MM.1S (cell line): Measurements from ENCODE around the gene HCN1.

Experiments used
- DNase-seq: peaks from one replicate; pipeline ENCODE4 v3.0.0-alpha.2; 2015
- H2AFZ ChIP-seq: fragments of 300-600 bp; sonication (generic); 2 replicates; pipeline ENCODE4 v1.6.0; 2016; ENCODE audit warnings: antibody characterized with exemption, low read length
- H3F3A ChIP-seq: fragments of 300-600 bp; sonication (generic); 2 replicates; pipeline ENCODE4 v1.6.1; 2016; ENCODE audit warnings: mild to moderate bottlenecking, antibody characterized with exemption, low read length, moderate library complexity, mixed read lengths; ENCODE audit not compliant: insufficient read depth
- H3K27ac ChIP-seq: fragments of 300-600 bp; sonication (generic); 2 replicates; pipeline ENCODE4 v1.5.1; 2016; ENCODE audit warnings: mild to moderate bottlenecking, low read length
- H3K27me3 ChIP-seq: fragments of 300-600 bp; sonication (generic); replicated peaks from 2 replicates; pipeline ENCODE4 v1.6.0; 2016; ENCODE audit warnings: low read length; ENCODE audit not compliant: insufficient read depth
- H3K36me3 ChIP-seq: fragments of 300-600 bp; sonication (generic); replicated peaks from 2 replicates; pipeline ENCODE4 v1.6.1; 2016; ENCODE audit warnings: mild to moderate bottlenecking, low read length, mixed read lengths; ENCODE audit not compliant: insufficient read depth
- H3K4me1 ChIP-seq: fragments of 300-600 bp; sonication (generic); 2 replicates; pipeline ENCODE4 v1.6.1; 2016; ENCODE audit warnings: low read length, mixed read lengths
- H3K4me2 ChIP-seq: fragments of 300-600 bp; sonication (generic); 2 replicates; pipeline ENCODE4 v1.6.0; 2016; ENCODE audit warnings: low read depth, low read length
- H3K4me3 ChIP-seq: fragments of 300-600 bp; sonication (generic); 2 replicates; pipeline ENCODE4 v1.5.1; 2016; ENCODE audit warnings: low read length, mixed read lengths
- H3K79me2 ChIP-seq: fragments of 300-600 bp; sonication (generic); 2 replicates; pipeline ENCODE4 v1.6.1; 2016; ENCODE audit warnings: mixed run types, low read length, mixed read lengths
- H3K9ac ChIP-seq: fragments of 300-600 bp; sonication (generic); 2 replicates; pipeline ENCODE4 v1.6.1; 2016; ENCODE audit warnings: low read length, mixed read lengths
- H3K9me2 ChIP-seq: fragments of 300-600 bp; sonication (generic); replicated peaks from 2 replicates; pipeline ENCODE4 v1.6.1; 2016; ENCODE audit warnings: mild to moderate bottlenecking, low read length, mixed read lengths; ENCODE audit not compliant: insufficient read depth
- H3K9me3 ChIP-seq: fragments of 300-600 bp; sonication (generic); replicated peaks from 2 replicates; pipeline ENCODE4 v1.6.1; 2016; ENCODE audit warnings: mild to moderate bottlenecking, low read length, mixed read lengths; ENCODE audit not compliant: insufficient read depth
- H4K20me1 ChIP-seq: fragments of 300-600 bp; sonication (generic); 2 replicates; pipeline ENCODE4 v1.6.1; 2016; ENCODE audit warnings: mild to moderate bottlenecking, low read length, moderate library complexity, mixed read lengths; ENCODE audit not compliant: insufficient read depth
- EZH2 ChIP-seq: fragments of 300-600 bp; sonication (generic); optimal IDR thresholded peaks from 2 replicates; pipeline ENCODE3; 2017; ENCODE audit warnings: low read depth, mild to moderate bottlenecking, antibody characterized with exemption, low read length, mixed read lengths
- EZH2phosphoT487 ChIP-seq: fragments of 300-600 bp; sonication (generic); IDR thresholded peaks from 2 replicates; pipeline ENCODE4 v1.6.1; 2018; ENCODE audit warnings: antibody characterized with exemption, low read length
- TF ChIP-seq, protein P1 (sequence below): fragments of 300-600 bp; sonication (generic); IDR thresholded peaks from 2 replicates; pipeline ENCODE4 v1.5.1; 2016; ENCODE audit warnings: antibody characterized with exemption, low read length, mixed read lengths

The HCN1 gene

DNA sequence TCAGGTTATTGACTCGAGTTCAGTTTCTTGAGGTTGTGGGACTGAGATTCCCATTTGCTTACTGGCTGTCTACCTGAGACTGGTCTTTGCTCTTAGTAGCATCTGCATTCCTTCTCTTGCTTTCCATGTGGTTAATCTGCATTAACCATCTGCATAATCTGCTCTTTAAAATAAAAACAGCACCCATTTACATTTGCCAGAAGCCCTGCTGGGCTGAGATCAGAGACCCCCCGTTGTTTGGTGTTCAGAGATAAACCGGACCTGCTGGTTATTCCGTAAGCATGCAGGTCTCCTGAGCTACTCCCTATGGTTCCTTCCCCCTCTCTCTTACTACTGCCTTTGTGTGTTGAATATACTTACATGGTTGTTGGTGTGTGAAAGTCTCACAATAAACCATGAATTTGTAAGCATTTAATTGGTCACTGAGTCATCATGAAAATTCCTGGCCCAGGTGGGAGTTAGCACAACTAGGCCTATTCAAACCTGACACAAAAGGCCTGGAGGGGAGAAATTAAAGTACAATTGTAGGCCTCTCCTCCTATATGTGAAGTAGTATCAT lies 490.7 kb downstream of the HCN1 start:
- Histone ChIP-seq H2AFZ (no peak overlapping the region), H3K4me2 (no peak overlapping the region), H3K9me2 (no peaks in the 10 kb centered on the region), H3K36me3 (no peaks in the 10 kb centered on the region), H3K79me2 (no peaks in the 10 kb centered on the region), H3K9me3 (no peaks in the 10 kb centered on the region), H3K27ac (no peak overlapping the region), H3K4me3 (no peak overlapping the region), H3K9ac (no peak overlapping the region), H3K27me3 (no peaks in the 10 kb centered on the region), H3F3A (no peaks in the 10 kb centered on the region), H4K20me1 (no peaks in the 10 kb centered on the region), H3K4me1 (no peaks in the 10 kb centered on the region)
- TF ChIP-seq, protein P1, sequence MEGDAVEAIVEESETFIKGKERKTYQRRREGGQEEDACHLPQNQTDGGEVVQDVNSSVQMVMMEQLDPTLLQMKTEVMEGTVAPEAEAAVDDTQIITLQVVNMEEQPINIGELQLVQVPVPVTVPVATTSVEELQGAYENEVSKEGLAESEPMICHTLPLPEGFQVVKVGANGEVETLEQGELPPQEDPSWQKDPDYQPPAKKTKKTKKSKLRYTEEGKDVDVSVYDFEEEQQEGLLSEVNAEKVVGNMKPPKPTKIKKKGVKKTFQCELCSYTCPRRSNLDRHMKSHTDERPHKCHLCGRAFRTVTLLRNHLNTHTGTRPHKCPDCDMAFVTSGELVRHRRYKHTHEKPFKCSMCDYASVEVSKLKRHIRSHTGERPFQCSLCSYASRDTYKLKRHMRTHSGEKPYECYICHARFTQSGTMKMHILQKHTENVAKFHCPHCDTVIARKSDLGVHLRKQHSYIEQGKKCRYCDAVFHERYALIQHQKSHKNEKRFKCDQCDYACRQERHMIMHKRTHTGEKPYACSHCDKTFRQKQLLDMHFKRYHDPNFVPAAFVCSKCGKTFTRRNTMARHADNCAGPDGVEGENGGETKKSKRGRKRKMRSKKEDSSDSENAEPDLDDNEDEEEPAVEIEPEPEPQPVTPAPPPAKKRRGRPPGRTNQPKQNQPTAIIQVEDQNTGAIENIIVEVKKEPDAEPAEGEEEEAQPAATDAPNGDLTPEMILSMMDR = no peak
- TF ChIP-seq EZH2 (no peak), EZH2phosphoT487 (no peak)
- DNase-seq = no peak
